GM21367 (cell line): Measurements from ENCODE around the gene POLR1D.
"Not testable (repeated sequence)": the region's sequence is repeated elsewhere in the genome, so short reads cannot be mapped to it uniquely, and the experiment has no call there.

Experiments
- ATAC-seq: cut with Tn5 transposase; IDR thresholded peaks from one replicate; pipeline ENCODE4 v1.9.1; 2021; ENCODE audit not compliant: unreplicated experiment

The POLR1D gene

GRCh38 chr13:27613628-27614027 lies 8.1 kb upstream of the POLR1D start:
- no peak for ATAC-seq

- no peak for ATAC-seq
These were observed 3.8 kb upstream of the POLR1D start for GRCh38 chr13:27617881-27618321.

- ATAC-seq = no peak
These were observed 2.5 kb upstream of the POLR1D start for GRCh38 chr13:27619093-27619727.

GRCh38 chr13:27619728-27620376 lies 1.8 kb upstream of the POLR1D start:
- ATAC-seq = peak; percentile 21

GRCh38 chr13:27620377-27621115 lies 1.1 kb upstream of the POLR1D start, which contains the start of gene LNX2:
Gene LNX2 (minus strand): TSS chr13:27620529. CDS start chr13:27581703, 38,826 bp downstream.
- peak; percentile 85 for ATAC-seq

- no peak for ATAC-seq
These were observed 651 bp upstream of the POLR1D start for GRCh38 chr13:27621116-27621365.

GRCh38 chr13:27622102-27622820 lies 569 bp downstream of the POLR1D start:
- no peak for ATAC-seq

- no peak for ATAC-seq
These were observed 1.2 kb downstream of the POLR1D start for GRCh38 chr13:27622881-27623280.

GRCh38 chr13:27624071-27624470 lies 2.4 kb downstream of the POLR1D start:
- no peak for ATAC-seq

- no peak for ATAC-seq
These were observed 4.1 kb downstream of the POLR1D start for GRCh38 chr13:27625839-27626238.

- ATAC-seq = no peak
These were observed 5.7 kb downstream of the POLR1D start for GRCh38 chr13:27627380-27627779.

GRCh38 chr13:27628081-27628480 lies 6.4 kb downstream of the POLR1D start:
- ATAC-seq = no peak

- not testable (repeated sequence) for ATAC-seq
These were observed 7.1 kb downstream of the POLR1D start for GRCh38 chr13:27628766-27629165.

GRCh38 chr13:27631156-27631555 lies 9.5 kb downstream of the POLR1D start:
- ATAC-seq = no peak

- no peak for ATAC-seq
These were observed 10.0 kb downstream of the POLR1D start for GRCh38 chr13:27631665-27632064.

GRCh38 chr13:27632214-27632613 lies 10.5 kb downstream of the POLR1D start:
- no peak for ATAC-seq

GRCh38 chr13:27632648-27633047 lies 11.0 kb downstream of the POLR1D start:
- ATAC-seq = no peak

- no peak for ATAC-seq
These were observed 12.5 kb downstream of the POLR1D start for GRCh38 chr13:27634231-27634630.

- no peak for ATAC-seq
These were observed 13.1 kb downstream of the POLR1D start for GRCh38 chr13:27634791-27635190.

GRCh38 chr13:27635266-27635665 lies 13.6 kb downstream of the POLR1D start:
- no peak for ATAC-seq

- no peak for ATAC-seq
These were observed 15.0 kb downstream of the POLR1D start for GRCh38 chr13:27636589-27637288.
